Nucleus accumbens (tissue), 56 donors: ENCODE results near the gene ZP2.
"Not testable (repeated sequence)": the region's sequence is repeated elsewhere in the genome, so short reads cannot be mapped to it uniquely, and the experiment has no call there.

Experiments used
- DNase-seq, 56 donors: peaks; one replicate each; lab custom pipeline; 2025; lab: John Stamatoyannopoulos, UW

The ZP2 gene

GRCh38 chr16:21179126-21179982, 32.0 kb downstream of the ZP2 start:
- no peak for DNase-seq

GRCh38 chr16:21175397-21175796, 36.0 kb downstream of the ZP2 start:
- DNase-seq, result no peak

- DNase-seq, result no peak
Observed at GRCh38 chr16:21172650-21173049, 38.7 kb downstream of the ZP2 start.

GRCh38 chr16:21170116-21170515, 41.3 kb downstream of the ZP2 start:
- not testable (repeated sequence) for DNase-seq

GRCh38 chr16:21169249-21169981, 42.0 kb downstream of the ZP2 start:
- no peak for DNase-seq

- DNase-seq, result no peak
Observed at GRCh38 chr16:21167929-21168602, 43.3 kb downstream of the ZP2 start.

GRCh38 chr16:21167360-21167759, 44.0 kb downstream of the ZP2 start:
- DNase-seq, result no peak

- DNase-seq, result no peak
Observed at GRCh38 chr16:21166561-21166961, 44.8 kb downstream of the ZP2 start.

- DNase-seq, result peak in 18 of 56 donors; percentile 1 to 68 (median 24)
Observed at GRCh38 chr16:21164521-21165168, 46.7 kb downstream of the ZP2 start.

GRCh38 chr16:21163576-21163975, 47.8 kb downstream of the ZP2 start:
- no peak for DNase-seq

GRCh38 chr16:21162661-21163151, 48.7 kb downstream of the ZP2 start:
- no peak for DNase-seq

GRCh38 chr16:21161211-21161610, 50.2 kb downstream of the ZP2 start:
- DNase-seq, result no peak

GRCh38 chr16:21160276-21160675, 51.1 kb downstream of the ZP2 start:
- DNase-seq, result no peak

GRCh38 chr16:21159281-21159951, 52.0 kb downstream of the ZP2 start:
- DNase-seq, result peak in 19 of 56 donors; percentile 1 to 37 (median 17)

GRCh38 chr16:21158208-21159110, 52.9 kb downstream of the ZP2 start, which contains the start of gene LDAF1:
Gene LDAF1 (plus strand): TSS chr16:21158674. CDS start chr16:21161183, 2,509 bp downstream.
- peak in 46 of 56 donors; percentile 1 to 72 (median 30) for DNase-seq

- no peak for DNase-seq
Observed at GRCh38 chr16:21157632-21158031, 53.7 kb downstream of the ZP2 start.

- peak in 35 of 56 donors; percentile 1 to 51 (median 10) for DNase-seq
Observed at GRCh38 chr16:21156767-21157467, 54.5 kb downstream of the ZP2 start.

GRCh38 chr16:21156011-21156410, 55.4 kb downstream of the ZP2 start:
- DNase-seq, result not testable (repeated sequence)
